Measurements from ENCODE around the gene OMG.

DNA sequence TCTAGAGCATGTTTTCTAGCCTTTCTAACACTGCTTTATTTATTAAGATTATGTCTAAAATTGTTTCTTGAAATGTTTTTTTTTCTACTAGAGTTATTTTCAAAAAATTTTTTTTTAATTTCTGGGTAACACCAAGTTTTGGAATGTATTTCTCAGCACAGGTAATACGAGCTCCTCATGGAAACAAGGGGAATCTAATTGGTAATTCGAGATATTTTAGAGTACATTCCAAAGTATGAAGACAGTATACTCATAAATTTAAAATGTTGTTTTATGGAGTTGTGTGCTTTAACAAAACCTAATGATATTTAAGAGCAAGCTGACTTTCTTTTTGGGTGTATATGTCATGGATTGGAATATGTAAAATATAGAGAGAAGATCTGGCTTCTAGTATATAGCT is 42.4 kb downstream of the OMG start:
- TF ChIP-seq, protein P1, sequence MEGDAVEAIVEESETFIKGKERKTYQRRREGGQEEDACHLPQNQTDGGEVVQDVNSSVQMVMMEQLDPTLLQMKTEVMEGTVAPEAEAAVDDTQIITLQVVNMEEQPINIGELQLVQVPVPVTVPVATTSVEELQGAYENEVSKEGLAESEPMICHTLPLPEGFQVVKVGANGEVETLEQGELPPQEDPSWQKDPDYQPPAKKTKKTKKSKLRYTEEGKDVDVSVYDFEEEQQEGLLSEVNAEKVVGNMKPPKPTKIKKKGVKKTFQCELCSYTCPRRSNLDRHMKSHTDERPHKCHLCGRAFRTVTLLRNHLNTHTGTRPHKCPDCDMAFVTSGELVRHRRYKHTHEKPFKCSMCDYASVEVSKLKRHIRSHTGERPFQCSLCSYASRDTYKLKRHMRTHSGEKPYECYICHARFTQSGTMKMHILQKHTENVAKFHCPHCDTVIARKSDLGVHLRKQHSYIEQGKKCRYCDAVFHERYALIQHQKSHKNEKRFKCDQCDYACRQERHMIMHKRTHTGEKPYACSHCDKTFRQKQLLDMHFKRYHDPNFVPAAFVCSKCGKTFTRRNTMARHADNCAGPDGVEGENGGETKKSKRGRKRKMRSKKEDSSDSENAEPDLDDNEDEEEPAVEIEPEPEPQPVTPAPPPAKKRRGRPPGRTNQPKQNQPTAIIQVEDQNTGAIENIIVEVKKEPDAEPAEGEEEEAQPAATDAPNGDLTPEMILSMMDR (IDR thresholded peaks at IDR 0.05; ENCODE audit: low read depth, low read length, poor library complexity, severe bottlenecking) = no peak
- no peak for TF ChIP-seq EZH2phosphoT487 (IDR thresholded peaks at IDR 0.05; ENCODE audit: borderline replicate concordance, low read length)
